ENCODE measurements around the gene MCF2L. TPM values are rescaled to one million over a fixed set of nuclear protein-coding genes. Genes with fewer than 3 reads are reported as not detected.

Gene MCF2L
- total and polyA plus RNA-seq, 5 donors from 2014 or later: 0.34 to 22.2 (median 1.3) TPM

GRCh38 chr13:112979406-112979902, 10.4 kb downstream of the MCF2L start:
- DNase-seq (no peak), ATAC-seq (ENCODE audit: low read depth in 2 of 2) (no peak)
- H3K9me3 Mint-ChIP-seq: peaks cover 0 to 1% (median 0%) of the 10 kb centered on the region in 7 donors
- Histone ChIP-seq H3K27ac (ENCODE audit: insufficient read depth, low read length, poor library complexity, severe bottlenecking) (no peak overlapping the region), H3K27me3 (ENCODE audit: control insufficient read depth, insufficient read depth, low read length) (no peaks in the 10 kb centered on the region), H3K4me3 (ENCODE audit: low read depth, low read length) (no peak overlapping the region), H3K9me3 (ENCODE audit: control insufficient read depth in 2 of 2, low read length in 2 of 2) (no peaks in the 10 kb centered on the region), H3K4me1 (ENCODE audit: control insufficient read depth, insufficient read depth, low read length, poor library complexity, severe bottlenecking) (no peaks in the 10 kb centered on the region), H3K36me3 (ENCODE audit: control insufficient read depth, insufficient read depth, low read length) (no peaks in the 10 kb centered on the region)
- H3K36me3 Mint-ChIP-seq: peaks cover 7% of the 10 kb centered on the region
- no peak overlapping the region for H3K4me3 Mint-ChIP-seq
- no peaks in the 10 kb centered on the region for H3K27me3 Mint-ChIP-seq
- H3K4me1 Mint-ChIP-seq: peaks cover 0 to 4% (median under 1%) of the 10 kb centered on the region in 4 donors
- no peak overlapping the region for H3K27ac Mint-ChIP-seq

- Mint-ChIP-seq H3K9me3 (peaks cover 0 to 1% (median 0%) of the 10 kb centered on the region in 7 donors), H3K4me3 (no peak overlapping the region), H3K27me3 (no peaks in the 10 kb centered on the region), H3K27ac (no peak overlapping the region), H3K36me3 (peaks cover 7% of the 10 kb centered on the region), H3K4me1 (peaks cover 0 to 6% (median under 1%) of the 10 kb centered on the region in 4 donors)
- DNase-seq (no peak), ATAC-seq (ENCODE audit: low read depth in 2 of 2) (no peak)
- Histone ChIP-seq H3K27ac (ENCODE audit: insufficient read depth, low read length, poor library complexity, severe bottlenecking) (no peak overlapping the region), H3K4me1 (ENCODE audit: control insufficient read depth, insufficient read depth, low read length, poor library complexity, severe bottlenecking) (no peaks in the 10 kb centered on the region), H3K27me3 (ENCODE audit: control insufficient read depth, insufficient read depth, low read length) (no peaks in the 10 kb centered on the region), H3K4me3 (ENCODE audit: low read depth, low read length) (no peak overlapping the region), H3K36me3 (ENCODE audit: control insufficient read depth, insufficient read depth, low read length) (no peaks in the 10 kb centered on the region), H3K9me3 (ENCODE audit: control insufficient read depth in 2 of 2, low read length in 2 of 2) (no peaks in the 10 kb centered on the region)
Observed at GRCh38 chr13:112980434-112980833, 11.4 kb downstream of the MCF2L start.

GRCh38 chr13:112981451-112981850, 12.4 kb downstream of the MCF2L start:
- H3K27ac Mint-ChIP-seq: no peak overlapping the region

GRCh38 chr13:112982281-112983041, 13.4 kb downstream of the MCF2L start:
- Mint-ChIP-seq H3K27me3 (no peaks in the 10 kb centered on the region), H3K9me3 (no peaks in the 10 kb centered on the region), H3K4me1 (peaks cover 0 to 6% (median 0%) of the 10 kb centered on the region in 4 donors), H3K36me3 (no peaks in the 10 kb centered on the region), H3K4me3 (no peak overlapping the region), H3K27ac (peak overlapping the region in 1 of 3 donors; percentile 38)
- H3K4me1 ChIP-seq (ENCODE audit: control insufficient read depth, insufficient read depth, low read length, poor library complexity, severe bottlenecking): no peaks in the 10 kb centered on the region
- H3K4me3 ChIP-seq (ENCODE audit: low read depth, low read length): no peak overlapping the region
- no peaks in the 10 kb centered on the region for H3K27me3 ChIP-seq (ENCODE audit: control insufficient read depth, insufficient read depth, low read length)
- H3K36me3 ChIP-seq (ENCODE audit: control insufficient read depth, insufficient read depth, low read length): no peaks in the 10 kb centered on the region
- no peak overlapping the region for H3K27ac ChIP-seq (ENCODE audit: insufficient read depth, low read length, poor library complexity, severe bottlenecking)
- DNase-seq (no peak), ATAC-seq (ENCODE audit: low read depth in 2 of 2) (no peak)
- H3K9me3 ChIP-seq (ENCODE audit: control insufficient read depth in 2 of 2, low read length in 2 of 2): no peaks in the 10 kb centered on the region

More at GRCh38 chr13:112981451-112981850, 12.4 kb downstream of the MCF2L start:
- no peaks in the 10 kb centered on the region for H3K9me3 Mint-ChIP-seq
- no peak overlapping the region for H3K27ac ChIP-seq (ENCODE audit: insufficient read depth, low read length, poor library complexity, severe bottlenecking)
- no peaks in the 10 kb centered on the region for H3K4me1 ChIP-seq (ENCODE audit: control insufficient read depth, insufficient read depth, low read length, poor library complexity, severe bottlenecking)
- ATAC-seq (ENCODE audit: low read depth in 2 of 2) (no peak), DNase-seq (no peak)
- peaks cover 3% of the 10 kb centered on the region for H3K36me3 Mint-ChIP-seq
- no peaks in the 10 kb centered on the region for H3K36me3 ChIP-seq (ENCODE audit: control insufficient read depth, insufficient read depth, low read length)
- H3K4me3 ChIP-seq (ENCODE audit: low read depth, low read length): no peak overlapping the region
- no peak overlapping the region for H3K4me3 Mint-ChIP-seq
- H3K27me3 Mint-ChIP-seq: no peaks in the 10 kb centered on the region
- peaks cover 0 to 6% (median under 1%) of the 10 kb centered on the region in 4 donors for H3K4me1 Mint-ChIP-seq
- no peaks in the 10 kb centered on the region for H3K27me3 ChIP-seq (ENCODE audit: control insufficient read depth, insufficient read depth, low read length)
- H3K9me3 ChIP-seq (ENCODE audit: control insufficient read depth in 2 of 2, low read length in 2 of 2): no peaks in the 10 kb centered on the region

- Histone ChIP-seq H3K27me3 (ENCODE audit: control insufficient read depth, insufficient read depth, low read length) (no peaks in the 10 kb centered on the region), H3K4me3 (ENCODE audit: low read depth, low read length) (no peak overlapping the region), H3K4me1 (ENCODE audit: control insufficient read depth, insufficient read depth, low read length, poor library complexity, severe bottlenecking) (no peaks in the 10 kb centered on the region), H3K27ac (ENCODE audit: insufficient read depth, low read length, poor library complexity, severe bottlenecking) (no peak overlapping the region), H3K36me3 (ENCODE audit: control insufficient read depth, insufficient read depth, low read length) (no peaks in the 10 kb centered on the region), H3K9me3 (ENCODE audit: control insufficient read depth in 2 of 2, low read length in 2 of 2) (no peaks in the 10 kb centered on the region)
- ATAC-seq (ENCODE audit: low read depth in 2 of 2) (no peak), DNase-seq (no peak)
- H3K4me1 Mint-ChIP-seq: peaks cover 0 to 6% (median 0%) of the 10 kb centered on the region in 4 donors
- H3K27me3 Mint-ChIP-seq: no peaks in the 10 kb centered on the region
- H3K4me3 Mint-ChIP-seq: no peak overlapping the region
- H3K27ac Mint-ChIP-seq: peak overlapping the region in 1 of 3 donors; percentile 38
- no peaks in the 10 kb centered on the region for H3K9me3 Mint-ChIP-seq
- H3K36me3 Mint-ChIP-seq: no peaks in the 10 kb centered on the region
Observed at GRCh38 chr13:112983042-112983305, 14.0 kb downstream of the MCF2L start.

GRCh38 chr13:112983428-112984196, 14.6 kb downstream of the MCF2L start:
- H3K27ac Mint-ChIP-seq: no peak overlapping the region

GRCh38 chr13:112984501-112984900, 15.5 kb downstream of the MCF2L start:
- no peak for ATAC-seq (ENCODE audit: low read depth in 2 of 2)
- H3K27me3 Mint-ChIP-seq: no peaks in the 10 kb centered on the region
- peaks cover 0 to 6% (median 0%) of the 10 kb centered on the region in 4 donors for H3K4me1 Mint-ChIP-seq
- H3K27ac Mint-ChIP-seq: no peak overlapping the region
- no peak for DNase-seq
- H3K36me3 Mint-ChIP-seq: no peaks in the 10 kb centered on the region
- no peaks in the 10 kb centered on the region for H3K9me3 ChIP-seq (ENCODE audit: control insufficient read depth in 2 of 2, low read length in 2 of 2)
- H3K4me1 ChIP-seq (ENCODE audit: control insufficient read depth, insufficient read depth, low read length, poor library complexity, severe bottlenecking): no peaks in the 10 kb centered on the region
- no peaks in the 10 kb centered on the region for H3K9me3 Mint-ChIP-seq
- H3K36me3 ChIP-seq (ENCODE audit: control insufficient read depth, insufficient read depth, low read length): no peaks in the 10 kb centered on the region
- no peak overlapping the region for H3K4me3 ChIP-seq (ENCODE audit: low read depth, low read length)
- no peaks in the 10 kb centered on the region for H3K27me3 ChIP-seq (ENCODE audit: control insufficient read depth, insufficient read depth, low read length)
- peak overlapping the region in 1 of 4 donors; percentile 32 for H3K4me3 Mint-ChIP-seq
- no peak overlapping the region for H3K27ac ChIP-seq (ENCODE audit: insufficient read depth, low read length, poor library complexity, severe bottlenecking)

More at GRCh38 chr13:112983428-112984196, 14.6 kb downstream of the MCF2L start:
- Mint-ChIP-seq H3K27me3 (no peaks in the 10 kb centered on the region), H3K9me3 (no peaks in the 10 kb centered on the region), H3K4me3 (peak overlapping the region in 1 of 4 donors; percentile 47), H3K36me3 (no peaks in the 10 kb centered on the region), H3K4me1 (peaks cover 0 to 6% (median 0%) of the 10 kb centered on the region in 4 donors)
- H3K27ac ChIP-seq (ENCODE audit: insufficient read depth, low read length, poor library complexity, severe bottlenecking): no peak overlapping the region
- DNase-seq: no peak
- no peaks in the 10 kb centered on the region for H3K27me3 ChIP-seq (ENCODE audit: control insufficient read depth, insufficient read depth, low read length)
- no peak overlapping the region for H3K4me3 ChIP-seq (ENCODE audit: low read depth, low read length)
- no peaks in the 10 kb centered on the region for H3K4me1 ChIP-seq (ENCODE audit: control insufficient read depth, insufficient read depth, low read length, poor library complexity, severe bottlenecking)
- no peaks in the 10 kb centered on the region for H3K36me3 ChIP-seq (ENCODE audit: control insufficient read depth, insufficient read depth, low read length)
- ATAC-seq (ENCODE audit: low read depth in 2 of 2): no peak
- no peaks in the 10 kb centered on the region for H3K9me3 ChIP-seq (ENCODE audit: control insufficient read depth in 2 of 2, low read length in 2 of 2)
